HG03139 (cell line): ENCODE data around the gene P3H2.
"Not testable (repeated sequence)": the region's sequence is repeated elsewhere in the genome, so short reads cannot be mapped to it uniquely, and the experiment has no call there.

Experiments used
- ATAC-seq: cut with Tn5 transposase; IDR thresholded peaks from one replicate; pipeline ENCODE4 v1.9.1; 2021; ENCODE audit not compliant: unreplicated experiment

The P3H2 gene

GRCh38 chr3:190120269-190121060, at the start of gene P3H2:
Gene P3H2 (minus strand): TSS chr3:190120897. CDS start chr3:190120731, 166 bp downstream.
- ATAC-seq = peak; percentile 71

GRCh38 chr3:190169877-190170276, 49.2 kb upstream of the P3H2 start:
- ATAC-seq = no peak

GRCh38 chr3:190169243-190169642, 48.5 kb upstream of the P3H2 start:
- ATAC-seq = no peak

GRCh38 chr3:190167936-190168680, 47.4 kb upstream of the P3H2 start:
- no peak for ATAC-seq

GRCh38 chr3:190166948-190167347, 46.3 kb upstream of the P3H2 start:
- ATAC-seq = no peak

GRCh38 chr3:190165253-190165652, 44.6 kb upstream of the P3H2 start:
- ATAC-seq = no peak

GRCh38 chr3:190162013-190162412, 41.3 kb upstream of the P3H2 start:
- ATAC-seq = not testable (repeated sequence)

- ATAC-seq = no peak
These were observed 39.3 kb upstream of the P3H2 start for GRCh38 chr3:190159902-190160435.

- ATAC-seq = no peak
These were observed 37.6 kb upstream of the P3H2 start for GRCh38 chr3:190158261-190158660.

- no peak for ATAC-seq
These were observed 35.1 kb upstream of the P3H2 start for GRCh38 chr3:190155752-190156151.

GRCh38 chr3:190150681-190151080, 30.0 kb upstream of the P3H2 start:
- ATAC-seq = no peak

- ATAC-seq = not testable (repeated sequence)
These were observed 29.3 kb upstream of the P3H2 start for GRCh38 chr3:190149830-190150619.

- not testable (repeated sequence) for ATAC-seq
These were observed 24.1 kb upstream of the P3H2 start for GRCh38 chr3:190144793-190145192.

- ATAC-seq = no peak
These were observed 21.3 kb upstream of the P3H2 start for GRCh38 chr3:190142041-190142440.

GRCh38 chr3:190139365-190139764, 18.7 kb upstream of the P3H2 start:
- ATAC-seq = no peak

- no peak for ATAC-seq
These were observed 11.7 kb upstream of the P3H2 start for GRCh38 chr3:190132371-190132770.

- ATAC-seq = no peak
These were observed 10.6 kb upstream of the P3H2 start for GRCh38 chr3:190131329-190131728.

- no peak for ATAC-seq
These were observed 10.0 kb upstream of the P3H2 start for GRCh38 chr3:190130696-190131095.

GRCh38 chr3:190130037-190130436, 9.3 kb upstream of the P3H2 start:
- no peak for ATAC-seq

GRCh38 chr3:190127797-190128196, 7.1 kb upstream of the P3H2 start:
- ATAC-seq = no peak

- ATAC-seq = no peak
These were observed 6.5 kb upstream of the P3H2 start for GRCh38 chr3:190127195-190127594.
